GM21360 (cell line): ENCODE results near the gene FGFR2.

Experiments used
- ATAC-seq: cut with Tn5 transposase; IDR thresholded peaks from one replicate; pipeline ENCODE4 v1.9.1; 2021; ENCODE audit warnings: mild to moderate bottlenecking, moderate library complexity; ENCODE audit not compliant: unreplicated experiment

Gene FGFR2

GRCh38 chr10:121598263-121599249, at the start of gene FGFR2:
Gene FGFR2 (minus strand): TSS chr10:121598444. CDS start chr10:121593817, 4,627 bp downstream.
- peak; percentile 82 for ATAC-seq

DNA sequence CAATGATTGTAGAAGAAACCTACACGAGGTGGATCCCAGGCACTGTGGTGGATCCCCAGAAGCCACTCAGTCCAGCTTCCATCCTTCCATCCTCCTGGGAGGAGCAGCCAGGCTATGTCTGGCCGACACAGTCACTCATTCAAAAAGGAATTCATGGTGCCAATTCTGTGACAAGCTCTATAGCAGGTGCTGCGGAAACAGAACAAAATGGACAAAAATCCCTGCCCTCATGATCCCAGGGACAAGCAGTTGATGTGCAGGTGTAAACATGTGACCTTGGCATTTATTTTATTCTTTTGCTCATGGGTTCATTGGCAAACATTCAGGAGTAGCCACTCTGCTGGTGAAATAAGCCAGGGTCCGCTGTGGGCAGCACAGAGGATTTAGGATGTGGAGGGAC, 49.2 kb upstream of the FGFR2 start:
- ATAC-seq: no peak

DNA sequence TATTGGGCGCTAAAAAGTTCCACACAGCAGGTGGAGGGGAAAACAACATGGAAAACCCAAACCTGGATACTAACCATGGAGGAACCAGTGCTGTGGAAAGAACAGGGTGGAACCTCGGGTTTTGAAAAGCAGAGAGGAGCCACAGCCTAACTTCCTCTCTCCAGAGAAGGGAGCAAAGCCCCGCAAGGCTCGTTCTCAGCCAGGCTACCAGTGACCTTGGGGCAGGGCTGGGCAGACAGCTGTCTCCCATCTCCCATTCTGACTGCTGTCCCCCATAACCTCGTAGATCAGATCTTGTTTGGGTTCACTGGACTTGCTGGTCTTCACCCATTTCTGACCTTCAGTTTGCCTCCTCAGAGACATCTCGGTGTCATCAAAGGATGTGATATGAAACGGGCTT, 47.5 kb upstream of the FGFR2 start:
- ATAC-seq: no peak

- no peak for ATAC-seq
These were observed 46.3 kb upstream of the FGFR2 start for GRCh38 chr10:121644501-121644900.

DNA sequence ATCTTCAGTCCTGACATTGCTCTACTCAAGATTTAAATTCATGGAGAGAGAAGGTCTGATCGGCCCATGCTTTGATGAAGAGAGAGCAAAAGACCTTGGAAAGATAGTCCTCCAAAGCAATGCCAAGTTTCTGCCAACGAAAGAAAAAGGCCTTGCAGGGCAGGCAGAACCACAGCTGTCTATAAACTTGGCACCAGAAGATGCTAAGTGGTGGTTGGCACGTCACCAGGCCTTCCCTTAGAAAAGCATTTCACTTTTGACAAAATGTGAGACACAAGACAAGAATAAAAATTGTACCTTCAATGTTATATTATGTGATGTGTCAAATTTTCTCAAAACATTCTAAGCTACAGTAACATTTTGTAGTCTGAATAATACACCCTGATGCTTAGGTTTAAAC, 42.0 kb upstream of the FGFR2 start:
- no peak for ATAC-seq

DNA sequence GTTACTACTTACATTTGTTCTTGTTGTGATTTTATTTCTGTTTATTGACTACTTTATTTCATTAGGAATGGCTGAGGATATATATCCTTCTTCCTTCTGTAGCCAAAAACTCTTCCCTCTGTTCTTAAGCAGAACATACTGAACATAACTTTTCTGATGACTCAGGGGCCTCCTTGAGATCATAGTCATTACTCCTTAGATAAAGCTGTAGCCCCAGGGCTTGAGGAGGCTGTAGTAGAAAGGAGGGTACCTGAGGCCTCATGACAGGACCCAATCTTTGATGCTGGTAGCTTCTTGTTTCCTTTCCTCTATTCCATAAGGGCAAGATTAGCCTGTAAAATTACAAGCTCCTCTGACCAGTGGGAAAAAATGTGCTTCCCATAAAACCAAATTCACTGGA, 41.2 kb upstream of the FGFR2 start:
- ATAC-seq: no peak

GRCh38 chr10:121637437-121637836, 39.2 kb upstream of the FGFR2 start:
- no peak for ATAC-seq

- ATAC-seq: no peak
These were observed 34.8 kb upstream of the FGFR2 start for GRCh38 chr10:121633056-121633455.

DNA sequence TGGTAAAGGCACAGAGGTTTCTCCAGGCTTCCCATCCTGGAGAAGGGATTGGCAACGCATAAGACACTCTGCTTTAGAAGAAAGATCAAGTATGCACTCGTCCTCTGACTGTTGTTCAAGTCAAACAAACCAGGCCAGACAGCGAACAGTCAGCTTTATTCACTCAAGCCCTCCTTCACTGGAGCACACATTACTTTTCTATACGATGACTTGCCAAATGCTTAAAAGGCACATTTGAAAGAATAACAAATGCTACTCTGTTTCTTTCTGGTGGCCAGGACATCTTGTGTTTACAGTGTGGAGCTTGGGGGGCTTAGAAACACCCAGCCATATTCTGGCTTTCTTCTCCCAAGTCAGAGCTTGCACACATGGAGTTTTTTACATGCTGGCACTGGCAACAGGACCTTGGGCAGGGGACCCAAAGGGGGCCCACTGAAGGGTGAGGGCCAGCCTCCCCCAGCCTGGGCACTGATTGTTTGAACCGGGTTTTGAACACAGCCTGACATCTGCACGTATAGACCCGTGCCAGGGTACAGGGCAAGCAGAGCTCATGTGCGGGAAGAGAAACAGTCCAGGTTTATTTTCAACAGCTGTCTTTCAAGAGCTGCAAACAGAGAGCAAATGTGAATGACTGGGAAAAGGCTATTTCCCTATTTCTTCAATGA, 33.3 kb upstream of the FGFR2 start:
- no peak for ATAC-seq

DNA sequence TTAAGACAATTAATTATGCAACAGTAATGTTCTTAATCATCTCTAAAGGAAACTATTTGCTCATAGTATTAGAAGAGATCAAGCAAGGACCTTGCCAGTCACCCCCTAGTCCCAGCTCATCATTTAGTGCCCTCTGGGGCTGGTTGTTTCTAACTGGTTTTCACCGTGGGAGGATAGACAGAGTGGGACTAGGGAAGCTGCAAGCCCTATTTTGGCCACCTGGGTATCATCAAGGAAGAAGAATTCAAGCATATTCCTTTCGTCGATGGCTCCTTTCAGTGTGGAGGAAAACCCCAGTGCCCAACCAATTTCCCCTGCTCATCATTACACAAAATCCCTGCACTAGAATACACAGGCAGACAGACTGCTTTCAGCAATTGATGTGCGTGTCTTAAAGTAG, 30.6 kb upstream of the FGFR2 start:
- ATAC-seq: no peak

- no peak for ATAC-seq
These were observed 29.8 kb upstream of the FGFR2 start for GRCh38 chr10:121627876-121628581.

DNA sequence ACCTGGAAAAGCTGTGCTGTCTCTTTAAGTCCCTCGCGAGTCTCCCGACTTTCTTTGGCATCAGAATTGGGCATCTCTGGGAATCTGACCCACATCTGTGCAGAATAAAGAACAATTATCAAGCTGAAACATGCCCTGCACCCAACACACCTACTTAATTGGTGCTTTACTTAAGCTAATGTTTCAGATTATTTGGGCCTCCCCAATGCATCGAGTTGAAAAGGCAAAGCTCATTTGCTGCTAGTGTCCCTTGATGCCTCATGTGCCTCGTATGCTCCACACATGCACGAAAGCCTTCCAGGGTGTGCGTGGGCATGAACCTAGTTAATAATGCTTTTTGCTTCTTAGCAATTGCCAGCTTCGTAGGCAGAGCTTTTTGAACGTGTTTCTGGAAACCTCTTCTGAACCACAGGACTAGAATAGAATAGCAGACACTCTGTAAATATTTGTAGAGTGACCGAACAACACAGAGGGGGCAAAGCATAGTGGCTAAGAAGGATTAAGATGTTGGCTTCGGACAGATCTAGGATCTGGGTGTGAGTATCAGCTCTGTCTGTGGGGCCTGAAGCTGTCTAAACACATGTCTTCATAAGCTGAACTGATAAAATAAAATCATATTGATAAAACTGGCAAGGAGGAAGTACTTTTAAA, 26.7 kb upstream of the FGFR2 start:
- no peak for ATAC-seq

DNA sequence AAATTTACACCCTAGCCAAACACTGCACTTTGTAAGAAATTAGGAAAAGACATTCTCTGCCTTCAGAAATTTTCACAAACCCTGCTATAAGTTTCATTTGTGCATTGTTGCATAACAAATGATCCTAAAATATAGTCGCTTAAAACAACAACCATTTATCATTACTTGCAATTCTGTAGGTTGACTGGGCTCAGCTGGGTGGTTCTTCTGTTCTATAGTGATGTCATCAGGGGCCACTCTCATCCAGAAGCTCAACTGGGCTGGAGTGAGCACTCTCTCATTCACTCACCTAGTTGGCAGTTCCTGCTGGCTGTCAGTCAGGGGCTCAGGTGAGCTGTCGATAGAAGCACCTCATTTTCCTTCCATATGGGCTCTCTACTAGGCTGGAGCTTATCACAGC, 20.7 kb upstream of the FGFR2 start:
- ATAC-seq: no peak

DNA sequence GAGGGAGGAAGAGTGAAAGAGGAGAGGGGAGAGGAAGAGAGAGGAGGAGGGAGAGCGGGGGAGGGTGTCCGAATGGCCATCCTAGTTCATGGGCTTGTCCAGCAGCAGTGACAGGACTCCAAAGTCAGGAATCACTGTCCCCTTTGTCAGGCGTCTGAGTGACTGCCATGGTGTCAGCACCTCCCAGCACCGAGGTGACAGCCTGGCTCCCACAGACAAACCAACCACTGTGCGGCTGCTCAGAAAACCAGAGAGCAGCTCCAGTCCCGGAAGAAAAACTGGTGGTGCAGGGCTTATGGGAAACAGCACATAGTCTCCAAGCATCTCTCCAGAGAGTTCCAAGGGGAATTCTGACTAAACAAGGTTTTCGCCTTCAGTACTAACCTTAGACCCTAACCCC, 18.9 kb upstream of the FGFR2 start:
- ATAC-seq: no peak

- no peak for ATAC-seq
These were observed 18.0 kb upstream of the FGFR2 start for GRCh38 chr10:121616291-121616690.

DNA sequence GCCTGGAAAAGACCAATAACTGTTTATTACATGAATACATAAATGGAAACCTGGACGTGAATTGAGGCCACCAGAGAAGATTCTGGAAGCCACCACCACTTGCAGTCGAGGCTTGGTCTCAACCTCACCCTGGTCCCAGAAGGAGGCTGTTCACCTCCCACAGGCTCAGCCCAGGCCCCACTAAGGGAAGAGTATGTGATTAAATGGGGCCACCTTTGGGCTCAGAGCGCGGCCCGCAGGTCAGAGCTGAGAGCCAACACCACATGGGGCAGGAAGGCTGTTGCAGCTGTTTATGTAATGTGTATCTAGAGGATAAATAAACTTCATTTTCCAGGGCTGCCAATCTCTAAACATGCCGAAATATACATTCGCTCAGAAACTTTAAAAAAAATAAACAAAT, 17.6 kb upstream of the FGFR2 start:
- ATAC-seq: no peak

GRCh38 chr10:121615435-121615793, 17.2 kb upstream of the FGFR2 start:
- ATAC-seq: no peak

DNA sequence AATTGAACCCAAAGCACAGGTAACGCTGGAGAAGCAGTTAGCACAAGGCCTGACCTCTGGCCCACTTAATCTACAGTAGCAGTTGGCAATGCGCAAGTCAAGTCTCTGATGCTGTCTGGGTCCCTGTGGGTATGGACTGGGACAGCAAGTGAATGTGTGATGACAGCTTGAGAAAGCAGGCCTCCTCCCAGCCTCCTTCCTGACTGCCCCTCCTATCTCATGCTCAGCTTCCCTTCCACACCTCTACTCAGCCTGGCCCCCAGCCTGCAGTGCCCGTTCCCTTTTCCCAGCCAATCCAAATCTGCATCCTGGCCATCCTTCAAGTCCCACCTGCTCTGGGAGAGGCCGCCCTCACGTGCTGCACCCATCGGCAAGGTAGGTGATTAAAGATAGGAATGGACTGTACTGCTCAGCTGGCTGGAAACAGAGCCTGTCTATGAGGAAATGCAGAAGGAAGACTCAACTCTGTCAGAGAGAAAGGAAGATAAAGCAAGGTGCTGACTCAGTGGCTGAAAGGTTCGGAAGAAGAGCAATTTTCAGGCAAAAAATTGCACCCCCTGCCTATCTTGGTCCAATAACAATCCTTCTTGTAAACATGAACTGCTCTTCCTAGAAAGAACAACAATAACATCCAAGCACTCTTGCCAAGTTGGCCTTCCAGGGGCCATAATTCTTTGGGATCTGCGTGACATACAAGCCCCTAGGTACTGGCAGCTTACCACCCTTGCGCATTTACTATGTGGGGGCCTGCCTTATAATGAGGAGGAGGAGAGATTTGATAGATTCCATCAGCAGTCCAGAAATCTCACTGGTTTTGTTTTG, 16.6 kb upstream of the FGFR2 start:
- no peak for ATAC-seq

- ATAC-seq: no peak
These were observed 15.2 kb upstream of the FGFR2 start for GRCh38 chr10:121613456-121613855.
